Ishikawa (cell line): ENCODE data around the gene SLC8A1.

ENCODE experiments used
- CEBPB ChIP-seq: IDR thresholded peaks from 2 replicates; pipeline ENCODE4 v1.6.1; 2012
- CREB1 ChIP-seq: IDR thresholded peaks from 2 replicates; pipeline ENCODE4 v1.6.1; 2012; ENCODE audit warnings: low read depth
- EGR1 ChIP-seq: IDR thresholded peaks from 2 replicates; pipeline ENCODE4 v1.6.1; 2012
- EP300 ChIP-seq: IDR thresholded peaks from 2 replicates; pipeline ENCODE4 v1.6.1; 2012; ENCODE audit warnings: borderline replicate concordance
- FOXM1 ChIP-seq: IDR thresholded peaks from 2 replicates; pipeline ENCODE4 v1.6.1; 2012; ENCODE audit warnings: low read depth, borderline replicate concordance
- NFIC ChIP-seq: IDR thresholded peaks from 2 replicates; pipeline ENCODE4 v1.6.1; 2012
- RAD21 ChIP-seq: IDR thresholded peaks from 2 replicates; pipeline ENCODE4 v1.6.1; 2012; ENCODE audit warnings: low read depth
- TAF1 ChIP-seq: IDR thresholded peaks from 2 replicates; pipeline ENCODE4 v1.6.1; 2012; ENCODE audit warnings: low read depth, mild to moderate bottlenecking
- TCF12 ChIP-seq: IDR thresholded peaks from 2 replicates; pipeline ENCODE4 v1.6.1; 2012; ENCODE audit warnings: low read depth
- TEAD4 ChIP-seq: IDR thresholded peaks from 2 replicates; pipeline ENCODE4 v1.6.1; 2012
- YY1 ChIP-seq: IDR thresholded peaks from 2 replicates; pipeline ENCODE4 v1.6.1; 2012; ENCODE audit warnings: low read depth
- ZBTB7A ChIP-seq: IDR thresholded peaks from 2 replicates; pipeline ENCODE4 v1.6.1; 2012; ENCODE audit warnings: low read depth
- TF ChIP-seq, protein P1 (sequence below): IDR thresholded peaks from 2 replicates; pipeline ENCODE4 v1.6.1; 2012; ENCODE audit warnings: low read depth, mild to moderate bottlenecking
- TF ChIP-seq, protein P2 (sequence below): IDR thresholded peaks from 2 replicates; pipeline ENCODE4 v1.6.1; 2012
- TF ChIP-seq, protein P3 (sequence below): IDR thresholded peaks from 2 replicates; pipeline ENCODE4 v1.6.1; 2012

Gene SLC8A1

DNA sequence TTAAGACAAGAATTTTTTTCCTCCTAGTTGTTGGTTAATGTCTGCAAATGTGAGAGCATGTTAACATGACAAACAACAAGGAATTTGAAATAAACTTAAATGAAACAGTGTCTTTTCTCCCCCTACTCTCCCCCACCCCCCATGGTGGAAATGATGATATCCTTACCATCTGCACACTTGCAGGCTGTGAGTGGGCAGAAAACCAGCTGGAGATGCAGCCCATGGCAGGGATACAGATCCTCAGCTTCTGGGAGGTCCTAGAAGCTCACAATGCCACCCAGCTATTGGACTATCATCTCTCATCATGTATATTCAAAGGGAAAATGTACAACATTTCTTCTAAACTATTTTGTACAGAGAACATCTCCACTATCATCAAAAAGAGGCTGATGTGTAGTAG, 196.8 kb downstream of the SLC8A1 start:
- TF ChIP-seq, protein P1, sequence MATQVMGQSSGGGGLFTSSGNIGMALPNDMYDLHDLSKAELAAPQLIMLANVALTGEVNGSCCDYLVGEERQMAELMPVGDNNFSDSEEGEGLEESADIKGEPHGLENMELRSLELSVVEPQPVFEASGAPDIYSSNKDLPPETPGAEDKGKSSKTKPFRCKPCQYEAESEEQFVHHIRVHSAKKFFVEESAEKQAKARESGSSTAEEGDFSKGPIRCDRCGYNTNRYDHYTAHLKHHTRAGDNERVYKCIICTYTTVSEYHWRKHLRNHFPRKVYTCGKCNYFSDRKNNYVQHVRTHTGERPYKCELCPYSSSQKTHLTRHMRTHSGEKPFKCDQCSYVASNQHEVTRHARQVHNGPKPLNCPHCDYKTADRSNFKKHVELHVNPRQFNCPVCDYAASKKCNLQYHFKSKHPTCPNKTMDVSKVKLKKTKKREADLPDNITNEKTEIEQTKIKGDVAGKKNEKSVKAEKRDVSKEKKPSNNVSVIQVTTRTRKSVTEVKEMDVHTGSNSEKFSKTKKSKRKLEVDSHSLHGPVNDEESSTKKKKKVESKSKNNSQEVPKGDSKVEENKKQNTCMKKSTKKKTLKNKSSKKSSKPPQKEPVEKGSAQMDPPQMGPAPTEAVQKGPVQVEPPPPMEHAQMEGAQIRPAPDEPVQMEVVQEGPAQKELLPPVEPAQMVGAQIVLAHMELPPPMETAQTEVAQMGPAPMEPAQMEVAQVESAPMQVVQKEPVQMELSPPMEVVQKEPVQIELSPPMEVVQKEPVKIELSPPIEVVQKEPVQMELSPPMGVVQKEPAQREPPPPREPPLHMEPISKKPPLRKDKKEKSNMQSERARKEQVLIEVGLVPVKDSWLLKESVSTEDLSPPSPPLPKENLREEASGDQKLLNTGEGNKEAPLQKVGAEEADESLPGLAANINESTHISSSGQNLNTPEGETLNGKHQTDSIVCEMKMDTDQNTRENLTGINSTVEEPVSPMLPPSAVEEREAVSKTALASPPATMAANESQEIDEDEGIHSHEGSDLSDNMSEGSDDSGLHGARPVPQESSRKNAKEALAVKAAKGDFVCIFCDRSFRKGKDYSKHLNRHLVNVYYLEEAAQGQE = no peak
- no peak for TF ChIP-seq EP300
- TF ChIP-seq TCF12 = no peak
- TF ChIP-seq EGR1 = no peak
- no peak for TF ChIP-seq FOXM1
- TF ChIP-seq, protein P2, sequence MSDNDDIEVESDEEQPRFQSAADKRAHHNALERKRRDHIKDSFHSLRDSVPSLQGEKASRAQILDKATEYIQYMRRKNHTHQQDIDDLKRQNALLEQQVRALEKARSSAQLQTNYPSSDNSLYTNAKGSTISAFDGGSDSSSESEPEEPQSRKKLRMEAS = no peak
- TF ChIP-seq, protein P3, sequence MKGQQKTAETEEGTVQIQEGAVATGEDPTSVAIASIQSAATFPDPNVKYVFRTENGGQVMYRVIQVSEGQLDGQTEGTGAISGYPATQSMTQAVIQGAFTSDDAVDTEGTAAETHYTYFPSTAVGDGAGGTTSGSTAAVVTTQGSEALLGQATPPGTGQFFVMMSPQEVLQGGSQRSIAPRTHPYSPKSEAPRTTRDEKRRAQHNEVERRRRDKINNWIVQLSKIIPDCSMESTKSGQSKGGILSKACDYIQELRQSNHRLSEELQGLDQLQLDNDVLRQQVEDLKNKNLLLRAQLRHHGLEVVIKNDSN = no peak
- no peak for TF ChIP-seq RAD21
- TF ChIP-seq TEAD4 = no peak
- no peak for TF ChIP-seq ZBTB7A
- TF ChIP-seq CREB1 = no peak
- no peak for TF ChIP-seq YY1
- no peak for TF ChIP-seq CEBPB

DNA sequence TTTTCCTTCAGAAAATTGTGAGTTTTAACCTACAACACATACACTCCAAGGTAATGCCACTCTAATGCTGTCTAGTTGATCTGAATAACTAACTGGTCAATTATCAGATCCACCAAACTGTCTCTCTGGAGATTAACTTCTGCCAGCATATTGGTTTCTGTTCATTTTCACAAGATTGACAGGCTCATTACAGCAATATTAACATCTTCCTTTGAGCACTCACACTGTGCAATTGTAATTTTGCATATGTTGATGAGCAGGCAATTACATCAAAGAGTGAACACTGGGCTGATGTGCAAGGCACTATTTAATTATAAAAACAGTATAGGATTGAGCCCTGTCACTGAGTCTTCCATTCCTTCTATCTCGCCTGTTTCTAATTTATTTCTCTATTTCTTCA, 197.3 kb downstream of the SLC8A1 start:
- TF ChIP-seq YY1 = no peak
- TF ChIP-seq EP300 = no peak
- no peak for TF ChIP-seq TAF1
- TF ChIP-seq, protein P1 = no peak
- no peak for TF ChIP-seq TEAD4

DNA sequence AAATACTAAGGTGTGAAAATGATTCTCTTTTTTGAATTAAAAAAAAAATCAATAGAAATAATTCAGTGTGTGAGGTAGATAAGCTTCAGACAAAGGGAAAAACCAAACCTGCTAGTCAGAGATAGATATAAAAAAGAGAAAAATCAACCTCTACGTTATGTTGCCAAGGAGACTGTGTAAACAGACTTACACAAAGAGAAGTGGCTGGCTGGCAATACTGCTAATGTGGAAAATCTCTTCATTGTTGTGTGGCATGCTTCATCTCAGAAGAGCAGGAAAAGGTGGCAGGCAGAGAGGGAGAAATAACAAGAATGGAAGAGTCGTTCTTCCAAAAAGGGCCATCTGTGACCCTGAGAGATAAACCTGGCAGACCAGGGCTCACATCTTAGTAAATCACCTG, 200.8 kb downstream of the SLC8A1 start:
- TF ChIP-seq CEBPB (no peak), RAD21 (no peak), EP300 (no peak), EGR1 (no peak), ZBTB7A (no peak), NFIC (no peak), TCF12 (no peak), TEAD4 (no peak)
- TF ChIP-seq, protein P2 = no peak

DNA sequence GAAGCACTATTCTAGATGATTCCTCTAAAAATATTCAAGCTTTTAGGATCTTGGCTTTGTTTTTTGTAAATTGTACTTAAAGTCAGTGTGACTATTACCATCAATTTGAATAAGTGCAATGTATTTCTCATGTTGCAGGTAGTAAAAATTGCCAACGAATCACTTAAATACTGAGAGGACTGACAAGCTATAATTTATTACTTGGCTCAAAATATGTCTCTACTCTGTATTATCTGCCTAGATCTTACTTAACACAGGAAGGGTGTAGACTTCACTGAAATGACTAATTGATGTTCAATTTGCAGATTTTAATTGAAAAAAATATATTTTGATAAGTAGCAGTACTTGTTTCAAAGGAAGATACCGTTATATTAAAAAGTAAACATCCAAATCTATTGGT, 202.3 kb downstream of the SLC8A1 start:
- no peak for TF ChIP-seq TAF1
- no peak for TF ChIP-seq CREB1
- TF ChIP-seq TCF12 = no peak
- TF ChIP-seq RAD21 = no peak
- TF ChIP-seq EP300 = no peak
- TF ChIP-seq NFIC = no peak

DNA sequence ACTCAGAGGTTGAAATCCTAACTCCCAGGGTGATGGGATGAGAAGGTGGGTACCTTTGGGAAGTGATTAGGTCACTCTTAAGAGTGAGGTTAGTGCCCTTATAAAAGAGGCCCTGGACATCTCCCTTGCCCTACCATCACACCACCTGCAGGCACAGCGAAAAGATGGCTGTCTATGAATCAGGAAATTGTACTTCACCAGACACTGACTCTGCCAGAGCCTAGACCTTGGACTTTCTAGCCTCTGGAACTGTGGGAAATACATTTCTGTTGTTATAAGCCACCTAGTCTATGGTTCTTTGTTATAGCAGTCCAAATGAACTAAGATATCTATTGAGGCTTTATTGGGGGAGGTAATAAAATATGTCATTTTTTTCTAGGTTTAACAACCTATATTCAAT, 203.6 kb downstream of the SLC8A1 start:
- no peak for TF ChIP-seq TCF12
- TF ChIP-seq TAF1 = no peak
- no peak for TF ChIP-seq FOXM1
- TF ChIP-seq EP300 = no peak
- TF ChIP-seq RAD21 = no peak
- TF ChIP-seq TEAD4 = no peak
- no peak for TF ChIP-seq ZBTB7A
- no peak for TF ChIP-seq EGR1
- TF ChIP-seq, protein P2 = no peak
- TF ChIP-seq, protein P3 = no peak
- no peak for TF ChIP-seq NFIC
- TF ChIP-seq, protein P1 = no peak
- no peak for TF ChIP-seq YY1
- no peak for TF ChIP-seq CEBPB
- TF ChIP-seq CREB1 = no peak
